ENCODE measurements around the gene PHACTR1. TPM values are rescaled to one million over a fixed set of nuclear protein-coding genes. Genes with fewer than 3 reads are reported as not detected.

The PHACTR1 gene
- total and polyA plus RNA-seq, 2 experiments from 2014 or later: 11.2 to 33.9 TPM

DNA sequence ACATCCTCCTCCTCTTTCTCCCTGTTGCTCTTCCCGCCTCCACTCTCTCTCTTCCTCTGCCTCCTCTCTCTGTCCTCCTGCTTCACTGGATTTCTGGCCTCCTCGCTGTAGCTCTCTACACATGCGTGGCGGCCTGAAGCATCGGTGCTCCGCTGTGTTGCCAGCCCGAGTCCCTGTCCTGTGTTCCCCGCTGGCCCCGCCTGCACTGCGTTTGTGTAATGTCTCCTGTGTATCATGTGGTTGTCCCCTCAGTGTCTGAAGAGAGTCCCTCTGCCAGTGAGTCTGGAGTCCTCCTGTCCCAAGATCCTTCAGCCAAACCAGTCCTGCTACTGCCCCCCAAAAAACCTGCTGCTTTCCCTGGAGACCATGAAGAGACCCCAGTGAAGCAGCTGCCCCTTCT is 468.0 kb downstream of the PHACTR1 start:
- DNase-seq (ENCODE audit: low read depth in 1 of 2, low spot score in 1 of 2): no peak
- TF ChIP-seq, protein P1, sequence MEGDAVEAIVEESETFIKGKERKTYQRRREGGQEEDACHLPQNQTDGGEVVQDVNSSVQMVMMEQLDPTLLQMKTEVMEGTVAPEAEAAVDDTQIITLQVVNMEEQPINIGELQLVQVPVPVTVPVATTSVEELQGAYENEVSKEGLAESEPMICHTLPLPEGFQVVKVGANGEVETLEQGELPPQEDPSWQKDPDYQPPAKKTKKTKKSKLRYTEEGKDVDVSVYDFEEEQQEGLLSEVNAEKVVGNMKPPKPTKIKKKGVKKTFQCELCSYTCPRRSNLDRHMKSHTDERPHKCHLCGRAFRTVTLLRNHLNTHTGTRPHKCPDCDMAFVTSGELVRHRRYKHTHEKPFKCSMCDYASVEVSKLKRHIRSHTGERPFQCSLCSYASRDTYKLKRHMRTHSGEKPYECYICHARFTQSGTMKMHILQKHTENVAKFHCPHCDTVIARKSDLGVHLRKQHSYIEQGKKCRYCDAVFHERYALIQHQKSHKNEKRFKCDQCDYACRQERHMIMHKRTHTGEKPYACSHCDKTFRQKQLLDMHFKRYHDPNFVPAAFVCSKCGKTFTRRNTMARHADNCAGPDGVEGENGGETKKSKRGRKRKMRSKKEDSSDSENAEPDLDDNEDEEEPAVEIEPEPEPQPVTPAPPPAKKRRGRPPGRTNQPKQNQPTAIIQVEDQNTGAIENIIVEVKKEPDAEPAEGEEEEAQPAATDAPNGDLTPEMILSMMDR (IDR thresholded peaks at IDR 0.05; ENCODE audit: low read depth, low read length): no peak
- Histone ChIP-seq H3K27ac (no peak overlapping the region), H3K4me1 (ENCODE audit: low read depth) (no peaks in the 10 kb centered on the region), H3K27me3 (peaks cover 4% of the 10 kb centered on the region), H3K9me3 (ENCODE audit: low read depth) (no peaks in the 10 kb centered on the region), H3K36me3 (no peaks in the 10 kb centered on the region), H3K4me3 (no peak overlapping the region)

DNA sequence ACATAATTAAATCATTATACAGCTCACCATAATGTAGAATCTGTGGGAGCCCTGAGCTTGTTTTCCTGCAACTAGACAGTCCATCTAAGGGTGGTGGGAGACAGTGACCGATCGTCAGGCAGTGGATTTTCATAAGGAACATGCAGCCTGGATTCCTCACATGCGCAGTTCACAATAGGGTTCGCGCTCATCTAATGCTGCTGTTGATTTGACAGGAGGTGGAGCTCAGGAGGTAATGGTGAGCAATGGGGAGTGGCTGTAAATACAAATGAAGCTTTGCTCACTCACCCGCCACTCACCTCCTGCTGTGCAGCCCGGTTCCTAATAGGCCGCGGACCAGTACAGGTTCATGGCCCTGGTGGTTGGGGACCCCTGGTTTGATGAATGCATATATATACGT is 470.3 kb downstream of the PHACTR1 start:
- Histone ChIP-seq H3K36me3 (no peaks in the 10 kb centered on the region), H3K27me3 (peaks cover 4% of the 10 kb centered on the region), H3K4me1 (ENCODE audit: low read depth) (no peaks in the 10 kb centered on the region), H3K9me3 (ENCODE audit: low read depth) (no peaks in the 10 kb centered on the region), H3K4me3 (no peak overlapping the region), H3K27ac (no peak overlapping the region)
- TF ChIP-seq, protein P1 (IDR thresholded peaks at IDR 0.05; ENCODE audit: low read depth, low read length): no peak
- no peak for DNase-seq (ENCODE audit: low read depth in 1 of 2, low spot score in 1 of 2)

DNA sequence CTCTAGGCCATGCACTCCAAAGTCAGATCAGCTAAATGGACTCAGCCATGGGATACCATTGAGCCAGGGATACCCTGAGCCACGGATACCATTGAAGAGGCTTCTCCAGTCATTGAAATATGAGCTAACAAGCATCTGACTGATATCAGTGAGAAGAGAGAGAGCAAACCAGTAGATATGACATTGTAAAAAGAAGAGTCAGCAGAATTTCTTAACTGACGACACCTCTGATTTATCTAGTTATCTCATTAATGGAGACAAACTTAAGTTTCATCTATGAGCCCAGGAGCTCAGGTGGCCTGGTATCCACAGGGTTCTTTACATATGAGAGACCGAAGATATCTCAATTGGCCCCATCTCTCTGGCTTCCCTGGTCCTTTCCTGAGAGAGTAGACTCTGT is 471.1 kb downstream of the PHACTR1 start:
- TF ChIP-seq, protein P1 (IDR thresholded peaks at IDR 0.05; ENCODE audit: low read depth, low read length): no peak
- Histone ChIP-seq H3K4me3 (no peak overlapping the region), H3K4me1 (ENCODE audit: low read depth) (no peaks in the 10 kb centered on the region), H3K27me3 (peaks cover 4% of the 10 kb centered on the region), H3K9me3 (ENCODE audit: low read depth) (no peaks in the 10 kb centered on the region), H3K36me3 (no peaks in the 10 kb centered on the region), H3K27ac (no peak overlapping the region)
- no peak for DNase-seq (ENCODE audit: low read depth in 1 of 2, low spot score in 1 of 2)

DNA sequence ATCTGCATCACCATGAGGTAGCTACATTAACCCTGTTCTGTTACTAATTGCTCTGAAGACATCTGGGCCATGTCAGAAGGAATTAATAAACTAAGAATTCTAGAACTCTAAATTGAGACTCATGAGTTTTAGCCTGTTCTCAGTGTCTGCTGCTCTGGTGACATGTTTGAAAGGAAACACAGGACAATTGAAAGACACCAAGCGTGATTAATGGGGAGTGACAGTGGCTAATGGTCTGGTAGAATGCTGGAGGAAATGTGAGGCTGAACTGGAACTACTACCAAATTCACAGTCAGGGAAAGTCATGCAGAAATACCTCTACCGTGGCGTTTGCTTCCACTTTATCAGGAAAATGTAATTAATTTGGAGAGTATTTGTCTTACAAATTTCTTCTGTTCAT is 471.7 kb downstream of the PHACTR1 start:
- no peak for DNase-seq (ENCODE audit: low read depth in 1 of 2, low spot score in 1 of 2)

DNA sequence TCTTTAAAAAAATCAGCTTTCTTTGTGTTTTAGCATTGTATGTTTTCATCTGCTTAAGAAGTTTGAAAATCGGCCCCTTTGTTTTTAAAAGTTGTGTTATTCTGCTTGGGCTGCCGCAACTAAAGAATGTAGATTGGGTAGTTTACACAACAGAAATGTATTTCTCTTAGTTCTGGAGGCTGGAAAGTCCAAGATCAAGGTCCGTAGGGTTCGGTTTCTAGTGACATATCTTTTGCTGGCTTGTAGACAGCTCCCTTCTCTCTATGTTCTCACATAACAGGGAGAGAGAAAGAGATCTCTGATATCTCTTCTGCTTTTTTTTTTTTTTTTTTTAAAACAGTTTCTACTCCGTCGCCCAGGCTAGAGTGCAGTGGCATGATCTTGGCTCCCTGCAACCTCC is 473.1 kb downstream of the PHACTR1 start:
- peaks cover 3% of the 10 kb centered on the region for H3K27me3 ChIP-seq
- no peak overlapping the region for H3K27ac ChIP-seq
- no peaks in the 10 kb centered on the region for H3K9me3 ChIP-seq (ENCODE audit: low read depth)
- TF ChIP-seq, protein P1 (IDR thresholded peaks at IDR 0.05; ENCODE audit: low read depth, low read length): no peak
- H3K4me3 ChIP-seq: no peak overlapping the region
- no peaks in the 10 kb centered on the region for H3K4me1 ChIP-seq (ENCODE audit: low read depth)
- no peak for DNase-seq (ENCODE audit: low read depth in 1 of 2, low spot score in 1 of 2)
- H3K36me3 ChIP-seq: no peaks in the 10 kb centered on the region

More for the DNA sequence above, 471.7 kb downstream of the PHACTR1 start:
- Histone ChIP-seq H3K36me3 (no peaks in the 10 kb centered on the region), H3K4me1 (ENCODE audit: low read depth) (no peaks in the 10 kb centered on the region), H3K4me3 (no peak overlapping the region), H3K27ac (no peak overlapping the region), H3K27me3 (peaks cover 4% of the 10 kb centered on the region), H3K9me3 (ENCODE audit: low read depth) (no peaks in the 10 kb centered on the region)
- TF ChIP-seq, protein P1 (IDR thresholded peaks at IDR 0.05; ENCODE audit: low read depth, low read length): no peak

DNA sequence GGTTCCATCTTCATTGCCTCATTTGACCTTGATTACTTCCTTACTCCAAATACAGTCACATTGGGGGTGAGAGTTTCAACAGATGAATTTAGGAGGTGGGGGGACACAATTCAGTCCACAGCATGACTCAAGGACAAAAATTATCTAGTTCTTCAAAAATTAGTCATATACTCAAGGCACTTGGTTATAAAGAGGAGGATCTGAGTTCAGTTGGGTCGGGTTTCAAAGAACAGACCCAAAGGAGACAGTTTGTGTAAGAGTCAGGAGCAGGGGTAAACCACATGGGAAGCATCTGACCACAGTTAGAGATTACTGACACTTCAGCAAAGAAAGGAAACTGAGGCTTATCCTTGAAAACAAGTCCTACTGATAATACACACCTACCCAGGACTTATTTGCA is 473.8 kb downstream of the PHACTR1 start:
- Histone ChIP-seq H3K27ac (no peak overlapping the region), H3K9me3 (ENCODE audit: low read depth) (no peaks in the 10 kb centered on the region), H3K4me3 (no peak overlapping the region), H3K27me3 (no peaks in the 10 kb centered on the region), H3K4me1 (ENCODE audit: low read depth) (no peaks in the 10 kb centered on the region), H3K36me3 (no peaks in the 10 kb centered on the region)
- TF ChIP-seq, protein P1 (IDR thresholded peaks at IDR 0.05; ENCODE audit: low read depth, low read length): no peak
- DNase-seq (ENCODE audit: low read depth in 1 of 2, low spot score in 1 of 2): no peak
